ENCODE results near the gene HTR1E.
"Not testable (repeated sequence)": the region's sequence is repeated elsewhere in the genome, so short reads cannot be mapped to it uniquely, and the experiment has no call there.

The HTR1E gene

GRCh38 chr6:86937219-86938079, at the start of gene HTR1E:
HTR1E (plus strand) TSS chr6:86937528; CDS start chr6:87015335, 77,807 bp downstream.
- no peak for DNase-seq

- DNase-seq: no peak
Observed at GRCh38 chr6:86888301-86888700, 49.0 kb upstream of the HTR1E start.

- not testable (repeated sequence) for DNase-seq
Observed at GRCh38 chr6:86897265-86897664, 40.1 kb upstream of the HTR1E start.

GRCh38 chr6:86913795-86914194, 23.5 kb upstream of the HTR1E start:
- DNase-seq: no peak

- DNase-seq: no peak
Observed at GRCh38 chr6:86916393-86916792, 20.9 kb upstream of the HTR1E start.

- not testable (repeated sequence) for DNase-seq
Observed at GRCh38 chr6:86927138-86927537, 10.2 kb upstream of the HTR1E start.

GRCh38 chr6:86927859-86928258, 9.5 kb upstream of the HTR1E start:
- not testable (repeated sequence) for DNase-seq

- no peak for DNase-seq
Observed at GRCh38 chr6:86934365-86934764, 3.0 kb upstream of the HTR1E start.

GRCh38 chr6:86936834-86937218, 502 bp upstream of the HTR1E start:
- DNase-seq: no peak

- DNase-seq: no peak
Observed at GRCh38 chr6:86938814-86939213, 1.5 kb downstream of the HTR1E start.

- no peak for DNase-seq
Observed at GRCh38 chr6:86941461-86941860, 4.1 kb downstream of the HTR1E start.

GRCh38 chr6:86942769-86943516, 5.6 kb downstream of the HTR1E start:
- DNase-seq: no peak

- DNase-seq: no peak
Observed at GRCh38 chr6:86943819-86944407, 6.6 kb downstream of the HTR1E start.

GRCh38 chr6:86949771-86950170, 12.4 kb downstream of the HTR1E start:
- no peak for DNase-seq

GRCh38 chr6:86952991-86953390, 15.7 kb downstream of the HTR1E start:
- DNase-seq: no peak

- no peak for DNase-seq
Observed at GRCh38 chr6:86959656-86960055, 22.3 kb downstream of the HTR1E start.

- DNase-seq: no peak
Observed at GRCh38 chr6:86961455-86962200, 24.3 kb downstream of the HTR1E start.

GRCh38 chr6:86963352-86963751, 26.0 kb downstream of the HTR1E start:
- DNase-seq: no peak

GRCh38 chr6:86964029-86964579, 26.8 kb downstream of the HTR1E start:
- no peak for DNase-seq

- DNase-seq: no peak
Observed at GRCh38 chr6:86966271-86966670, 28.9 kb downstream of the HTR1E start.

- no peak for DNase-seq
Observed at GRCh38 chr6:86969573-86969972, 32.2 kb downstream of the HTR1E start.

GRCh38 chr6:86973088-86973487, 35.8 kb downstream of the HTR1E start:
- DNase-seq: no peak

GRCh38 chr6:86978251-86978650, 40.9 kb downstream of the HTR1E start:
- DNase-seq: no peak
